HepG2 (cell line): ENCODE data around the gene FBXL2. TPM values are rescaled to one million over a fixed set of nuclear protein-coding genes. Genes with fewer than 3 reads are reported as not detected.

ENCODE experiments used
- ATAC-seq: fragments of 200-7000 bp; cut with Tn5 transposase; 3 replicates; pipeline ENCODE4 v1.9.1; 2020; ENCODE audit warnings: mild to moderate bottlenecking, moderate library complexity
- BruUV-seq: library from RNA; stranded (reverse); fragments of 400-500 nt; replicated peaks from 2 replicates; lab custom pipeline; 2021; lab: Mats Ljungman, UMichigan
- CTCF ChIA-PET: fragments of 300-600 bp; formaldehyde crosslinking; extraction: SDS; loops from one replicate; lab custom pipeline; 2021; ENCODE audit warnings: low total read pairs, inconsistent platforms, low intra/inter-chr PET ratio; lab: Yijun Ruan, JAX
- POLR2A ChIA-PET: fragments of 350-600 bp; sonication (Branson Sonifier 250); formaldehyde crosslinking; loops from one replicate; lab custom pipeline; 2020; ENCODE audit warnings: antibody characterized with exemption, inconsistent platforms; lab: Yijun Ruan, JAX
- DNase-seq: peaks from one replicate; pipeline ENCODE4 v3.0.0-alpha.2; 2015; ENCODE audit warnings: low spot score
- FAIRE-seq: peaks from 3 replicates; lab custom pipeline; 2011; peaks lifted over from hg19 to GRCh38; lab: Jason Lieb, UNC
- H2AFZ ChIP-seq: one replicate; pipeline ENCODE4 v1.6.1; 2011; ENCODE audit warnings: low read length, inconsistent platforms
- H3K27ac ChIP-seq: fragments of 300-600 bp; 3 replicates; pipeline ENCODE4 v1.8.0; 2011; ENCODE audit warnings: mixed run types, mild to moderate bottlenecking, mixed read lengths, low read length, inconsistent platforms; ENCODE audit not compliant: insufficient read depth; ENCODE audit errors: extremely low read length
- H3K27me3 ChIP-seq, 2 experiments: fragments of 200-600 bp in 1 of 2; 2 replicates in 1 of 2; 3 replicates in 1 of 2; pipeline versions ENCODE4 v1.6.0 to v1.8.0; 2011; ENCODE audit warnings: low read length in 2 of 2, mild to moderate bottlenecking in 2 of 2, moderate library complexity in 2 of 2, inconsistent platforms in 1 of 2; ENCODE audit not compliant: insufficient read depth in 2 of 2, control insufficient read depth in 1 of 2
- H3K36me3 ChIP-seq, 2 experiments: fragments of 200-600 bp in 1 of 2; replicated peaks in 1 of 2; 2 replicates in 1 of 2; 3 replicates in 1 of 2; pipeline versions ENCODE4 v1.5.1 to v1.8.0; 2011; ENCODE audit warnings: low read length in 2 of 2, inconsistent platforms in 1 of 2; ENCODE audit not compliant: insufficient read depth in 2 of 2, control insufficient read depth in 1 of 2
- H3K4me1 ChIP-seq: 2 replicates; pipeline ENCODE4 v1.5.1; 2012; ENCODE audit warnings: low read length, inconsistent platforms; ENCODE audit not compliant: insufficient read depth
- H3K4me2 ChIP-seq: 2 replicates; pipeline ENCODE4 v1.6.0; 2011; ENCODE audit warnings: low read depth, low read length, inconsistent platforms
- H3K4me3 ChIP-seq, 3 experiments: fragments of 200-600 bp in 1 of 3; sonication (generic), shearing (Covaris generic) in 1 of 3; replicated peaks in 1 of 3; 2 replicates each; pipeline ENCODE4 v1.5.1; 2011 to 2016; ENCODE audit warnings: low read length in 3 of 3, inconsistent platforms in 2 of 3, low read depth in 2 of 3, mild to moderate bottlenecking in 2 of 3, control low read depth in 1 of 3, mixed read lengths in 1 of 3; ENCODE audit not compliant: insufficient read depth in 1 of 3
- H3K79me2 ChIP-seq: one replicate; pipeline ENCODE4 v1.6.1; 2011; ENCODE audit warnings: low read length, inconsistent platforms; ENCODE audit not compliant: insufficient read depth
- H3K9ac ChIP-seq: 2 replicates; pipeline ENCODE4 v1.6.0; 2011; ENCODE audit warnings: mild to moderate bottlenecking, low read depth, low read length, inconsistent platforms; ENCODE audit not compliant: insufficient read depth
- H3K9me3 ChIP-seq: 2 replicates; pipeline ENCODE4 v1.5.1; 2012; ENCODE audit warnings: mild to moderate bottlenecking, low read length
- H4K20me1 ChIP-seq: 2 replicates; pipeline ENCODE4 v1.6.0; 2011; ENCODE audit warnings: inconsistent platforms, mild to moderate bottlenecking, low read length, moderate library complexity; ENCODE audit not compliant: insufficient read depth
- KDM3A ChIP-seq: IDR thresholded peaks from 2 replicates; pipeline ENCODE4 v1.6.1; 2018; ENCODE audit warnings: low read depth, missing compliant biosample characterization
- WGBS: methylation state at CpG from one replicate; pipeline ENCODE4 v1.1.6; 2017; ENCODE audit warnings: low lambda C conversion rate; 5-methylcytosine and 5-hydroxymethylcytosine counted together
- in situ Hi-C: cut with HindIII; loops from 2 replicates; pipeline ENCODE4 v1.10.0; 2017; ENCODE audit warnings: low pct_unique_long_range_greater_than_20kb; ENCODE audit not compliant: extremely low pct_ligation_motif_present
- intact Hi-C: fragments of 100-400 bp; cut with micrococcal nuclease; formaldehyde crosslinking; loops from one replicate; pipeline ENCODE4 v1.10.0; 2022; ENCODE audit not compliant: unreplicated experiment
- polyA plus RNA-seq, 8 experiments: library from polyadenylated mRNA; depleted of rRNA in 3 of 8; stranded (reverse) in 7 of 8; unstranded in 1 of 8; fragments of >200 nt; fragmentation: Illumina TruSeq in 4 of 8; extraction: Trizol in 4 of 8; gene quantifications; 2 replicates each; pipeline versions ENCODE4 v1.2.1 to v1.2.3, GENCODE V29; 2011 to 2016; ENCODE audit warnings: low read depth in 4 of 8, missing spikeins in 1 of 8, mixed read lengths in 1 of 8; ENCODE audit not compliant: insufficient read depth in 1 of 8
- total RNA-seq, 5 experiments: library from RNA; depleted of rRNA; stranded (reverse); fragments of >200 nt; fragmentation: Illumina TruSeq; extraction: Trizol; gene quantifications; 2 replicates each; pipeline ENCODE4 v1.2.3, GENCODE V29; 2016; ENCODE audit warnings: low read depth in 1 of 5
- TF ChIP-seq, protein P1 (sequence below): sonication (generic); formaldehyde crosslinking; IDR thresholded peaks from 2 replicates; pipeline ENCODE4 v1.4.0; 2020; ENCODE audit warnings: missing genetic modification reagents
- TF ChIP-seq, protein P2 (sequence below): sonication (generic); formaldehyde crosslinking; IDR thresholded peaks from 2 replicates; pipeline ENCODE4 v1.5.0; 2020; ENCODE audit warnings: mild to moderate bottlenecking, missing genetic modification reagents, moderate library complexity
- TF ChIP-seq, protein P3 (sequence below): sonication (generic); formaldehyde crosslinking; IDR thresholded peaks from 2 replicates; pipeline ENCODE4 v1.8.0; 2022; ENCODE audit warnings: mild to moderate bottlenecking, missing genetic modification reagents, borderline replicate concordance

The FBXL2 gene
- total and polyA plus RNA-seq, 2 of the 13 experiments (the other 11 are each of a cell fraction or from before 2014, with no cell fraction given) = 1.8 to 5.0 TPM

DNA sequence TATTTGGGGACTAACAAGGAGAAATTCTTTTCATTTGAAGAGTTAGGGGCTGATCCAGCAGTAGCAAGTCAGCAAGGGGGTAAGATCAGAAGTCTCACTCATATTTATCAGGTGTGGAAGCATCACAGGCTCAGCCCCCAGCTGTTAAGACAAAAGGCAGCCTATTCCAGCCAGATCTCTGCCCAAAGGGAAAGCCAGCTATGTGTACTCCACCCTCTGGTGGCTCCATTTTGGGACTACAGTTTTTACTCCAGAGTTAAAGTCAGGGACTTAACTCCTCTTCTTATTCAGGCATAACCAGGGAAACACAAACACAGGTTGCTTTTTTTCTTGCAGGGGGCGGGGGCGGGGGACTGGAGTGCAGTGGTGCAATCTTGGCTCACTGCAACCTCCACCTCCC, 143.7 kb downstream of the FBXL2 start:
- in situ Hi-C loops (no loop called here), intact Hi-C loops (no loop called here)
- ATAC-seq (peak; percentile 84), DNase-seq (no peak), FAIRE-seq (no peak)
- Histone ChIP-seq H3K36me3 (peaks cover 4 to 67% of the 10 kb centered on the region in 2 experiments; a peak in 4 of 5 replicates), H3K27me3 (no peaks in the 10 kb centered on the region), H3K4me1 (no peaks in the 10 kb centered on the region), H3K9me3 (no peaks in the 10 kb centered on the region), H4K20me1 (peaks cover 7% of the 10 kb centered on the region; the same call in 1 of the 2 replicates), H3K4me2 (no peak overlapping the region), H3K79me2 (peaks cover 50% of the 10 kb centered on the region), H3K9ac (no peak overlapping the region), H2AFZ (no peak overlapping the region), H3K4me3 (no peak overlapping the region), H3K27ac (no peak overlapping the region)
- TF ChIP-seq, protein P1, sequence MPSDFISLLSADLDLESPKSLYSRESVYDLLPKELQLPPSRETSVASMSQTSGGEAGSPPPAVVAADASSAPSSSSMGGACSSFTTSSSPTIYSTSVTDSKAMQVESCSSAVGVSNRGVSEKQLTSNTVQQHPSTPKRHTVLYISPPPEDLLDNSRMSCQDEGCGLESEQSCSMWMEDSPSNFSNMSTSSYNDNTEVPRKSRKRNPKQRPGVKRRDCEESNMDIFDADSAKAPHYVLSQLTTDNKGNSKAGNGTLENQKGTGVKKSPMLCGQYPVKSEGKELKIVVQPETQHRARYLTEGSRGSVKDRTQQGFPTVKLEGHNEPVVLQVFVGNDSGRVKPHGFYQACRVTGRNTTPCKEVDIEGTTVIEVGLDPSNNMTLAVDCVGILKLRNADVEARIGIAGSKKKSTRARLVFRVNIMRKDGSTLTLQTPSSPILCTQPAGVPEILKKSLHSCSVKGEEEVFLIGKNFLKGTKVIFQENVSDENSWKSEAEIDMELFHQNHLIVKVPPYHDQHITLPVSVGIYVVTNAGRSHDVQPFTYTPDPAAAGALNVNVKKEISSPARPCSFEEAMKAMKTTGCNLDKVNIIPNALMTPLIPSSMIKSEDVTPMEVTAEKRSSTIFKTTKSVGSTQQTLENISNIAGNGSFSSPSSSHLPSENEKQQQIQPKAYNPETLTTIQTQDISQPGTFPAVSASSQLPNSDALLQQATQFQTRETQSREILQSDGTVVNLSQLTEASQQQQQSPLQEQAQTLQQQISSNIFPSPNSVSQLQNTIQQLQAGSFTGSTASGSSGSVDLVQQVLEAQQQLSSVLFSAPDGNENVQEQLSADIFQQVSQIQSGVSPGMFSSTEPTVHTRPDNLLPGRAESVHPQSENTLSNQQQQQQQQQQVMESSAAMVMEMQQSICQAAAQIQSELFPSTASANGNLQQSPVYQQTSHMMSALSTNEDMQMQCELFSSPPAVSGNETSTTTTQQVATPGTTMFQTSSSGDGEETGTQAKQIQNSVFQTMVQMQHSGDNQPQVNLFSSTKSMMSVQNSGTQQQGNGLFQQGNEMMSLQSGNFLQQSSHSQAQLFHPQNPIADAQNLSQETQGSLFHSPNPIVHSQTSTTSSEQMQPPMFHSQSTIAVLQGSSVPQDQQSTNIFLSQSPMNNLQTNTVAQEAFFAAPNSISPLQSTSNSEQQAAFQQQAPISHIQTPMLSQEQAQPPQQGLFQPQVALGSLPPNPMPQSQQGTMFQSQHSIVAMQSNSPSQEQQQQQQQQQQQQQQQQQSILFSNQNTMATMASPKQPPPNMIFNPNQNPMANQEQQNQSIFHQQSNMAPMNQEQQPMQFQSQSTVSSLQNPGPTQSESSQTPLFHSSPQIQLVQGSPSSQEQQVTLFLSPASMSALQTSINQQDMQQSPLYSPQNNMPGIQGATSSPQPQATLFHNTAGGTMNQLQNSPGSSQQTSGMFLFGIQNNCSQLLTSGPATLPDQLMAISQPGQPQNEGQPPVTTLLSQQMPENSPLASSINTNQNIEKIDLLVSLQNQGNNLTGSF = no peak
- TF ChIP-seq, protein P2, sequence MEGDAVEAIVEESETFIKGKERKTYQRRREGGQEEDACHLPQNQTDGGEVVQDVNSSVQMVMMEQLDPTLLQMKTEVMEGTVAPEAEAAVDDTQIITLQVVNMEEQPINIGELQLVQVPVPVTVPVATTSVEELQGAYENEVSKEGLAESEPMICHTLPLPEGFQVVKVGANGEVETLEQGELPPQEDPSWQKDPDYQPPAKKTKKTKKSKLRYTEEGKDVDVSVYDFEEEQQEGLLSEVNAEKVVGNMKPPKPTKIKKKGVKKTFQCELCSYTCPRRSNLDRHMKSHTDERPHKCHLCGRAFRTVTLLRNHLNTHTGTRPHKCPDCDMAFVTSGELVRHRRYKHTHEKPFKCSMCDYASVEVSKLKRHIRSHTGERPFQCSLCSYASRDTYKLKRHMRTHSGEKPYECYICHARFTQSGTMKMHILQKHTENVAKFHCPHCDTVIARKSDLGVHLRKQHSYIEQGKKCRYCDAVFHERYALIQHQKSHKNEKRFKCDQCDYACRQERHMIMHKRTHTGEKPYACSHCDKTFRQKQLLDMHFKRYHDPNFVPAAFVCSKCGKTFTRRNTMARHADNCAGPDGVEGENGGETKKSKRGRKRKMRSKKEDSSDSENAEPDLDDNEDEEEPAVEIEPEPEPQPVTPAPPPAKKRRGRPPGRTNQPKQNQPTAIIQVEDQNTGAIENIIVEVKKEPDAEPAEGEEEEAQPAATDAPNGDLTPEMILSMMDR (CRISPR knock-in tag) = 0 out of 2 replicates have a peak, but pooled peaks have one; percentile 4
- TF ChIP-seq KDM3A (CRISPR knock-in tag) = no peak
- TF ChIP-seq, protein P3, sequence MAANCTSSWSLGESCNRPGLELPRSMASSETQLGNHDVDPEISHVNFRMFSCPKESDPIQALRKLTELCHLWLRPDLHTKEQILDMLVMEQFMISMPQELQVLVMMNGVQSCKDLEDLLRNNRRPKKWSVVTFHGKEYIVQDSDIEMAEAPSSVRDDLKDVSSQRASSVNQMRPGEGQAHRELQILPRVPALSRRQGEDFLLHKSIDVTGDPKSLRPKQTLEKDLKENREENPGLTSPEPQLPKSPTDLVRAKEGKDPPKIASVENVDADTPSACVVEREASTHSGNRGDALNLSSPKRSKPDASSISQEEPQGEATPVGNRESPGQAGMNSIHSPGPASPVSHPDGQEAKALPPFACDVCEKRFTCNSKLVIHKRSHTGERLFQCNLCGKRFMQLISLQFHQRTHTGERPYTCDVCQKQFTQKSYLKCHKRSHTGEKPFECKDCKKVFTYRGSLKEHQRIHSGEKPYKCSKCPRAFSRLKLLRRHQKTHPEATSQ = no peak
- CTCF ChIA-PET = no interaction called here
- no TSS peak for BruUV-seq
- POLR2A ChIA-PET = no interaction called here
- 100% methylated on average over 2 of the region's 2 CpGs for WGBS
